Activated CD4-positive, alpha-beta T cell treated with anti-CD3 and anti-CD28 coated beads for 1 hour (primary cell): Measurements from ENCODE around the gene NPBWR2.
"Not testable (repeated sequence)": the region's sequence is repeated elsewhere in the genome, so short reads cannot be mapped to it uniquely, and the experiment has no call there.

Source experiments
- DNase-seq: peaks from one replicate; pipeline ENCODE4 v3.0.0-alpha.2; 2020

The NPBWR2 gene

GRCh38 chr20:64143018-64143801 lies 35.8 kb upstream of the NPBWR2 start:
- DNase-seq, result no peak

- DNase-seq, result no peak
These were observed 35.2 kb upstream of the NPBWR2 start for GRCh38 chr20:64142590-64142989.

- no peak for DNase-seq
These were observed 33.6 kb upstream of the NPBWR2 start for GRCh38 chr20:64140956-64141355.

GRCh38 chr20:64140061-64140931 lies 32.9 kb upstream of the NPBWR2 start:
- no peak for DNase-seq

GRCh38 chr20:64139199-64140060 lies 32.1 kb upstream of the NPBWR2 start:
- no peak for DNase-seq

- DNase-seq, result no peak
These were observed 31.0 kb upstream of the NPBWR2 start for GRCh38 chr20:64138276-64138815.

- DNase-seq, result no peak
These were observed 30.2 kb upstream of the NPBWR2 start for GRCh38 chr20:64137598-64138031.

- no peak for DNase-seq
These were observed 28.8 kb upstream of the NPBWR2 start for GRCh38 chr20:64136004-64136710.

- DNase-seq, result not testable (repeated sequence)
These were observed 27.4 kb upstream of the NPBWR2 start for GRCh38 chr20:64134744-64135143.

- DNase-seq, result no peak
These were observed 26.6 kb upstream of the NPBWR2 start for GRCh38 chr20:64133951-64134407.

- DNase-seq, result no peak
These were observed 24.0 kb upstream of the NPBWR2 start for GRCh38 chr20:64131406-64131805.

- DNase-seq, result no peak
These were observed 23.5 kb upstream of the NPBWR2 start for GRCh38 chr20:64130876-64131275.

- DNase-seq, result no peak
These were observed 22.9 kb upstream of the NPBWR2 start for GRCh38 chr20:64130271-64130670.

- DNase-seq, result no peak
These were observed 21.9 kb upstream of the NPBWR2 start for GRCh38 chr20:64129146-64129782.

GRCh38 chr20:64123517-64123916 lies 16.2 kb upstream of the NPBWR2 start:
- not testable (repeated sequence) for DNase-seq

GRCh38 chr20:64122927-64123326 lies 15.6 kb upstream of the NPBWR2 start:
- not testable (repeated sequence) for DNase-seq

GRCh38 chr20:64121586-64121985 lies 14.2 kb upstream of the NPBWR2 start:
- no peak for DNase-seq

GRCh38 chr20:64119681-64120341 lies 12.4 kb upstream of the NPBWR2 start:
- DNase-seq, result no peak

GRCh38 chr20:64119301-64119680 lies 11.9 kb upstream of the NPBWR2 start:
- no peak for DNase-seq

GRCh38 chr20:64117432-64117777 lies 10.0 kb upstream of the NPBWR2 start:
- not testable (repeated sequence) for DNase-seq
